Activated CD4-positive, alpha-beta memory T cell treated with anti-CD3 and anti-CD28 coated beads, Interleukin-2, amount 10 ng/mL, durations not matched to agents 7 days and 5 days (primary cell): Measurements from ENCODE around the gene CXCL16. TPM values are rescaled to one million over a fixed set of nuclear protein-coding genes. Genes with fewer than 3 reads are reported as not detected.
A peak's percentile ranks its signal among the peaks of the same experiment; 100 is the strongest.

Experiments
- CTCF ChIA-PET: fragments of 350-600 bp; sonication (Branson Sonifier 250); formaldehyde crosslinking; loops from one replicate; lab custom pipeline; 2021; ENCODE audit warnings: antibody characterized with exemption, inconsistent platforms; lab: Charles Lee
- POLR2A ChIA-PET: fragments of 350-600 bp; sonication (Branson Sonifier 250); formaldehyde crosslinking; loops from one replicate; lab custom pipeline; 2021; ENCODE audit warnings: antibody characterized with exemption; lab: Charles Lee
- DNase-seq: peaks from one replicate; pipeline ENCODE4 v3.0.0-alpha.2; 2020
- H3K27ac Mint-ChIP-seq: one replicate; pipeline ENCODE4 v1.8.0; 2021; ENCODE audit warnings: mild to moderate bottlenecking, mixed read lengths
- H3K27me3 Mint-ChIP-seq: one replicate; pipeline ENCODE4 v1.8.0; 2021; ENCODE audit warnings: mixed read lengths
- H3K36me3 Mint-ChIP-seq: one replicate; pipeline ENCODE4 v1.8.0; 2021; ENCODE audit warnings: low read depth, mixed read lengths
- H3K4me1 Mint-ChIP-seq: one replicate; pipeline ENCODE4 v1.8.0; 2021; ENCODE audit warnings: mixed read lengths
- H3K4me3 Mint-ChIP-seq: one replicate; pipeline ENCODE4 v1.8.0; 2021; ENCODE audit warnings: mild to moderate bottlenecking, mixed read lengths
- H3K9me3 Mint-ChIP-seq: one replicate; pipeline ENCODE4 v1.8.0; 2021; ENCODE audit warnings: mixed read lengths
- total RNA-seq, 2 experiments: library from RNA; stranded (reverse); gene quantifications; one replicate each; pipeline ENCODE4 v1.2.3, GENCODE V29; 2021

Gene CXCL16
- total RNA-seq, 2 experiments from 2014 or later: 2.2 to 2.6 TPM

DNA sequence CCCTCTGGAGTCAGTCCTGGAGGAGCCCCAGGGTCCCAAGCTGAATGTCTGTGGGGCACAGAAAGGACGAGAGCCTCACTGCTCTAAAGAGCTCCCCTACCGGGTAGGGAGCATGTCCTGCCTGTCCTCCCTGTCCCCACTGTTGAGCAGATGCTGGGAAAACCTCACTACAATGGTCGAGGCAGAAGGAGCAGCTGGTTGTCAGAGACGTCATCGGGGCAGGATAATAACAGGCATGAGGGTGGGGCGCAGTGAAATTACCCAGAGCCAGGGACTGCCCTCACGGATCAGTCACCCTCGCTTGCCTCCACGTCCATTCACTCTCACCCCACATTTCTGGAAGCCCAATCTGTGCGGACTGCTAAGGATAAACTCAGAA lies 32.5 kb upstream of the CXCL16 start:
- Mint-ChIP-seq H3K9me3 (no peaks in the 10 kb centered on the region), H3K27ac (no peak overlapping the region)

GRCh38 chr17:4771519-4772234 lies 31.9 kb upstream of the CXCL16 start, which contains the start of gene TM4SF5:
TM4SF5 (plus strand) TSS chr17:4771886; CDS start chr17:4771923, 37 bp downstream.
- ChIA-PET POLR2A (interaction anchor here (0.8 to 2.0 kb wide), 3 partner anchors 15 to 62 kb away, joined by 3 to 9 read pairs (median 6); partner anchors contain the start of genes ARRB2 and VMO1), CTCF (interaction anchor here (0.8 to 2.3 kb wide), 4 partner anchors 16 to 61 kb away, joined by 3 to 18 read pairs (median 4); partner anchors contain the start of genes ARRB2 and GLTPD2)
- Mint-ChIP-seq H3K27me3 (peaks cover 22% of the 10 kb centered on the region), H3K27ac (peak within 1 kb of the TSS; percentile 38), H3K4me3 (no peak within 1 kb of the TSS), H3K36me3 (no peaks in the 10 kb centered on the region), H3K9me3 (no peaks in the 10 kb centered on the region), H3K4me1 (peaks cover 28% of the 10 kb centered on the region)
- DNase-seq: peak; percentile 72

More for the DNA sequence above, 32.5 kb upstream of the CXCL16 start:
- DNase-seq: no peak
- Mint-ChIP-seq H3K4me3 (no peak overlapping the region), H3K36me3 (no peaks in the 10 kb centered on the region), H3K27me3 (peaks cover 22% of the 10 kb centered on the region), H3K4me1 (peaks cover 28% of the 10 kb centered on the region)
- ChIA-PET POLR2A (interaction anchor here (0.8 to 2.0 kb wide), 3 partner anchors 14 to 62 kb away, joined by 3 to 9 read pairs (median 6); partner anchors contain the start of genes ARRB2 and VMO1), CTCF (interaction anchor here (2.3 kb wide), 1 partner anchor 18 kb away, joined by 18 read pairs; the partner anchor contains the start of gene GLTPD2)

- Mint-ChIP-seq H3K4me3 (no peak overlapping the region), H3K27ac (no peak overlapping the region), H3K9me3 (no peaks in the 10 kb centered on the region), H3K4me1 (peaks cover 28% of the 10 kb centered on the region), H3K27me3 (peaks cover 20% of the 10 kb centered on the region), H3K36me3 (no peaks in the 10 kb centered on the region)
- DNase-seq: no peak
- CTCF ChIA-PET: interaction anchor here (0.7 kb wide), 1 partner anchor 114 kb away, joined by 4 read pairs; no protein-coding TSS in a partner anchor
- POLR2A ChIA-PET: no interaction called here
Measured at GRCh38 chr17:4769628-4770027, 29.9 kb upstream of the CXCL16 start.

GRCh38 chr17:4768298-4768697 lies 28.6 kb upstream of the CXCL16 start:
- POLR2A ChIA-PET: no interaction called here
- CTCF ChIA-PET: no interaction called here

GRCh38 chr17:4766723-4767122 lies 27.0 kb upstream of the CXCL16 start:
- H3K4me1 Mint-ChIP-seq: peaks cover 17% of the 10 kb centered on the region
- no peak overlapping the region for H3K4me3 Mint-ChIP-seq
- H3K9me3 Mint-ChIP-seq: no peaks in the 10 kb centered on the region
- ChIA-PET CTCF (no interaction called here), POLR2A (no interaction called here)
- H3K36me3 Mint-ChIP-seq: no peaks in the 10 kb centered on the region
- no peak for DNase-seq
- no peak overlapping the region for H3K27ac Mint-ChIP-seq
- H3K27me3 Mint-ChIP-seq: peaks cover 16% of the 10 kb centered on the region

More at GRCh38 chr17:4768298-4768697, 28.6 kb upstream of the CXCL16 start:
- H3K4me3 Mint-ChIP-seq: no peak overlapping the region
- H3K36me3 Mint-ChIP-seq: no peaks in the 10 kb centered on the region
- H3K4me1 Mint-ChIP-seq: peaks cover 26% of the 10 kb centered on the region
- H3K9me3 Mint-ChIP-seq: no peaks in the 10 kb centered on the region
- no peak overlapping the region for H3K27ac Mint-ChIP-seq
- no peak for DNase-seq
- peaks cover 19% of the 10 kb centered on the region for H3K27me3 Mint-ChIP-seq

- Mint-ChIP-seq H3K4me3 (no peak overlapping the region), H3K27me3 (peaks cover 16% of the 10 kb centered on the region), H3K4me1 (peaks cover 12% of the 10 kb centered on the region), H3K36me3 (no peaks in the 10 kb centered on the region), H3K9me3 (no peaks in the 10 kb centered on the region), H3K27ac (no peak overlapping the region)
- CTCF ChIA-PET: no interaction called here
- no peak for DNase-seq
- POLR2A ChIA-PET: no interaction called here
Measured at GRCh38 chr17:4766201-4766600, 26.5 kb upstream of the CXCL16 start.

DNA sequence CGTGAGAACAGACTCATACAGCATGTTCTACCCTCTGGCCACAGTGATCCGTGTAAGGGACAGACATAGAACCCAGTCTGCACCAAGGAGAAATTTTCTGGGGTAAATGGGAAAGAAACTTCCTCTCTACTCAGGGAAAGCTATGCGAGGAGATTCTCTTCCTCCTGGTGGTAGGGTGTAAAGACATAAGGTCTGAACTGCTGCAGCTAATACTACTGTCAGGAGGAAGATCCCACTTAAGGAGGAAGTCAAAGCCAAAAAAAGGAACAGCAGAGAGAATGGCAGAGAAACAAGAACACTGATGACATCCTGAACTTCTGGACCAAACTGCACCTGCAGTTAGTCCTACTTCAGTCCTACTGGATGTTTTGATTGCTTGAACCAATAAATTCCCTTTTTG lies 24.9 kb upstream of the CXCL16 start:
- Mint-ChIP-seq H3K27me3 (peaks cover 22% of the 10 kb centered on the region), H3K9me3 (no peaks in the 10 kb centered on the region), H3K36me3 (no peaks in the 10 kb centered on the region), H3K4me3 (no peak overlapping the region), H3K4me1 (peaks cover 2% of the 10 kb centered on the region), H3K27ac (no peak overlapping the region)
- ChIA-PET CTCF (no interaction called here), POLR2A (no interaction called here)
- no peak for DNase-seq

GRCh38 chr17:4759776-4760236 lies 20.1 kb upstream of the CXCL16 start:
- POLR2A ChIA-PET: no interaction called here

DNA sequence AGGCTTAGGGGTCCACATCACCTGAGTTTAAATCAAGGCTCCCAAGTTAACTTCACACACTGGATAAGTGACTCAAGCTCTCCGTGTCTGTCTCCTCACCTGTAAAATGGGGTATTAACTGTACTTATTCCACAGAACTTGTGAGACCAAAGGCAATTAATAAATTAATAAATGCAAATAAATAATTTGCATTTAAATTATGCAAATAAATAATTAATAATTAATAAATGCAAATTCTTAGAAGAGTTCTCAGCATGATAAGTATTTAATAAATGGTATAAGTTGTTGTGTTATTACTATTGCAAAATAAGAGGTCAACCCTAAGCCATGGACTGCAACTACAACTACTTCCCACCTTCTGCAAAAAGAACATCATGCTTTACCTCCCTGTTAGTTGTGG lies 13.7 kb upstream of the CXCL16 start:
- H3K36me3 Mint-ChIP-seq: no peaks in the 10 kb centered on the region
- peaks cover 6% of the 10 kb centered on the region for H3K4me1 Mint-ChIP-seq
- H3K9me3 Mint-ChIP-seq: no peaks in the 10 kb centered on the region
- H3K27me3 Mint-ChIP-seq: peaks cover 39% of the 10 kb centered on the region
- ChIA-PET CTCF (no interaction called here), POLR2A (no interaction called here)
- no peak overlapping the region for H3K27ac Mint-ChIP-seq
- H3K4me3 Mint-ChIP-seq: no peak overlapping the region
- DNase-seq: no peak

More at GRCh38 chr17:4759776-4760236, 20.1 kb upstream of the CXCL16 start:
- no peaks in the 10 kb centered on the region for H3K9me3 Mint-ChIP-seq
- H3K27ac Mint-ChIP-seq: no peak overlapping the region
- DNase-seq: no peak
- H3K4me1 Mint-ChIP-seq: no peaks in the 10 kb centered on the region
- H3K36me3 Mint-ChIP-seq: no peaks in the 10 kb centered on the region
- CTCF ChIA-PET: no interaction called here
- no peak overlapping the region for H3K4me3 Mint-ChIP-seq
- peaks cover 29% of the 10 kb centered on the region for H3K27me3 Mint-ChIP-seq

GRCh38 chr17:4751932-4752331 lies 12.2 kb upstream of the CXCL16 start:
- Mint-ChIP-seq H3K9me3 (no peaks in the 10 kb centered on the region), H3K36me3 (no peaks in the 10 kb centered on the region), H3K4me3 (no peak overlapping the region), H3K27me3 (peaks cover 34% of the 10 kb centered on the region), H3K4me1 (peaks cover 17% of the 10 kb centered on the region), H3K27ac (no peak overlapping the region)
- DNase-seq: no peak
- POLR2A ChIA-PET: no interaction called here
- CTCF ChIA-PET: no interaction called here

DNA sequence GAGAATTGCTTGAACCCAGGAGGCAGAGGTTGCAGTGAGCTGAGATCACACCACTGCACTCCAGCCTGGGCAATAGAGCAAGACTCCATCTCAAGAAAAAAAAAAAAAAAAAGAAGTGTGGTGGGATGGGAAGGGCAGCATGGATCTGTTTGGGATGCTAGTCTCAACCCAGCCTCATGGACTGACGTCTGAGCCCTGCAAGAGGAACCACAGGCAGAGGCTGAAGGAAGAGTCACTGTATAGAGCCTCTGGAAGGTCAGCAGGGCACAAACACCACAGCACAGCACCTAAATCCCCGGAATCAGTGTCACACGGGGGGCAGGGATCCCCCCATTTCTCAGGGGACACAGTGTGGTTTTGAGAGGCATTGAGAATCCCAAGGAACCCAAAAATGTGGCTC lies 10.9 kb upstream of the CXCL16 start:
- Mint-ChIP-seq H3K27ac (no peak overlapping the region), H3K36me3 (no peaks in the 10 kb centered on the region), H3K27me3 (peaks cover 33% of the 10 kb centered on the region), H3K4me3 (no peak overlapping the region), H3K4me1 (peaks cover 22% of the 10 kb centered on the region), H3K9me3 (no peaks in the 10 kb centered on the region)
- ChIA-PET CTCF (no interaction called here), POLR2A (no interaction called here)
- DNase-seq: no peak

DNA sequence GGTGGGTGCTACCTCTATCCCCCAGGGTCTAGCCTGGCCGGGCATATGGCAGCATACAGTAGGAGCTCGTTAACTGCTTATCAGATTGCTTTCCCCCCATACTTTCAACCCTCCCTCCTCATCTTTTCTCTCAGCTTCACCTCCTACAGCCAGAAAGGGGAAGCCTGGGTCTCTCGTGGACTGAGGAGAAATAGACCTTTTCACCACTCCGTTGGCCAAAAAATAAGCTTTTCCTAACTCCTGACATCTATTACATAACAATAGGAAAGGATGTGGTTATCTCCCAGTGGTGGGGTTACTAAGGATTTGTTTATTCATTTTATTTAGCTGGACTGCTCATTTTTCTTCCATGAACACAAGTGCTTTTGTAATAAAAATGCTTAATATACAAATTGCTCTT lies 9.0 kb upstream of the CXCL16 start:
- Mint-ChIP-seq H3K27ac (no peak overlapping the region), H3K36me3 (no peaks in the 10 kb centered on the region), H3K9me3 (no peaks in the 10 kb centered on the region), H3K4me3 (peak overlapping the region; percentile 2), H3K4me1 (peaks cover 24% of the 10 kb centered on the region), H3K27me3 (peaks cover 29% of the 10 kb centered on the region)
- no peak for DNase-seq
- ChIA-PET CTCF (interaction anchor here (0.8 to 2.1 kb wide), 2 partner anchors 41 to 835 kb away, joined by 3 to 13 read pairs; partner anchors contain the start of gene GLTPD2), POLR2A (interaction anchor here (1.4 kb wide), 2 partner anchors 10 to 45 kb away, joined by 5 read pairs; partner anchors contain the start of genes PELP1 and ZMYND15)

GRCh38 chr17:4747847-4748246 lies 8.1 kb upstream of the CXCL16 start:
- peak; percentile 53 for DNase-seq
- ChIA-PET CTCF (interaction anchor here (1.0 to 2.1 kb wide), 2 partner anchors 9 to 42 kb away, joined by 3 to 13 read pairs; partner anchors contain the start of gene GLTPD2), POLR2A (interaction anchor here (0.6 to 1.4 kb wide), 5 partner anchors 9 to 44 kb away, joined by 3 to 5 read pairs (median 4); partner anchors contain the start of genes PELP1 and ZMYND15)
- peak overlapping the region; percentile 63 for H3K4me3 Mint-ChIP-seq
- no peaks in the 10 kb centered on the region for H3K36me3 Mint-ChIP-seq
- peaks cover 24% of the 10 kb centered on the region for H3K4me1 Mint-ChIP-seq
- H3K27ac Mint-ChIP-seq: peak overlapping the region; percentile 84
- peaks cover 25% of the 10 kb centered on the region for H3K27me3 Mint-ChIP-seq
- no peaks in the 10 kb centered on the region for H3K9me3 Mint-ChIP-seq
